HG03139 (cell line): ENCODE measurements around the gene AANAT.
A peak's percentile ranks its signal among the peaks of the same experiment; 100 is the strongest.

Experiments used
- ATAC-seq: cut with Tn5 transposase; IDR thresholded peaks from one replicate; pipeline ENCODE4 v1.9.1; 2021; ENCODE audit not compliant: unreplicated experiment

The AANAT gene

DNA sequence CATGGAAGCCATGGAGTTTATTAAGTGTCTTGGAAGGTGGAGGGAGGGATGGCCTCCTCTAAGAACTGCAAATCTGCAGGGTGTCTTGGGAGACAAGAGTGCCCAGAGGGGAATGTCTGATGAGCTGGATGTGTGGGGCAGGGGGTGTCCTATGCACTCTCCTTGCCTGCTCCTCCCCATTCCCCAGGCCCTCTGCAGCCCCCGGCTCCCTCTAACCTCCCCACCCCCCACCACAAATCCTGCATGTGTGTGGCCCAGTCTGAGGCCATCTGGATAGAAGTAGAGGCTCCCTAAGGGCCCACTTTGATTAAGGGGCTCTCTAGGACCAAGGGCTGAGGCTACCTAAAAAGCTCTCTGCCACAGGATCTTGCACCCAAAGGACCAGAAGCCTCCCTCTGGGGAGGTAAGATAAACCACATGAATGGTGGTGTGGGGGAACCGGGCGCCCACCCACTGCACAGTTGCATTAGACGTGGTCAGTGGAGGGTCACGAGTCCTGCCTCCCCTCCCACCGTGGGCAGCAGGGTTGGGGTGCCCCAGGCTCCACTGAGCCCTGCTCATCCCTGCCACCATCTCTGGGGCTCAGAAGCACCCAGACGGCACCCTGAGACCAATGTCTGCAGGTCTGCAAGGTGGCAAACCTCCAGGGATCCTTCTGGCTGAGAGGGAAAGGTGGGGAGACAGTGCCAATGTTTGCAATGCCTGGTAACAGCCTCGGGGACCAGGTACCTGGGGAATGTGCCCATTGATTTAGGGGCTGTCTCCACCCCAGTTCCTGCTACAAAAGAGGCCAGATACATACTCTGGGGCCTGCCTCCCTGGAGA, 618 bp downstream of the AANAT start:
- ATAC-seq: no peak

DNA sequence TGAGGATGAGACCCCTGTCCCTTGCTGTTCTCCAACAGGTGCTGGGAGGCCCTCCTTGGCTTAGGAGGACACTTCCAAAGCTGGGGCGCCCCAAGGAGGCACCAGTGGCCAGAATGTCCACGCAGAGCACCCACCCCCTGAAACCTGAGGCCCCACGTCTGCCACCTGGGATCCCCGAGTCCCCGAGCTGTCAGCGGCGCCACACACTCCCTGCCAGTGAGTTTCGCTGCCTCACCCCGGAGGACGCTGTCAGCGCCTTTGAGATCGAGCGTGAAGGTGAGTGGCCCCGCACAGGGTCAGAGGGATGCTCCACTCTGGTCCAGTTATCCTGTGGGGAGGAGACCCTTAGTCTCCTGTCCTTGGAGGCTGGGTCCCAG, 1.2 kb downstream of the AANAT start:
- no peak for ATAC-seq

DNA sequence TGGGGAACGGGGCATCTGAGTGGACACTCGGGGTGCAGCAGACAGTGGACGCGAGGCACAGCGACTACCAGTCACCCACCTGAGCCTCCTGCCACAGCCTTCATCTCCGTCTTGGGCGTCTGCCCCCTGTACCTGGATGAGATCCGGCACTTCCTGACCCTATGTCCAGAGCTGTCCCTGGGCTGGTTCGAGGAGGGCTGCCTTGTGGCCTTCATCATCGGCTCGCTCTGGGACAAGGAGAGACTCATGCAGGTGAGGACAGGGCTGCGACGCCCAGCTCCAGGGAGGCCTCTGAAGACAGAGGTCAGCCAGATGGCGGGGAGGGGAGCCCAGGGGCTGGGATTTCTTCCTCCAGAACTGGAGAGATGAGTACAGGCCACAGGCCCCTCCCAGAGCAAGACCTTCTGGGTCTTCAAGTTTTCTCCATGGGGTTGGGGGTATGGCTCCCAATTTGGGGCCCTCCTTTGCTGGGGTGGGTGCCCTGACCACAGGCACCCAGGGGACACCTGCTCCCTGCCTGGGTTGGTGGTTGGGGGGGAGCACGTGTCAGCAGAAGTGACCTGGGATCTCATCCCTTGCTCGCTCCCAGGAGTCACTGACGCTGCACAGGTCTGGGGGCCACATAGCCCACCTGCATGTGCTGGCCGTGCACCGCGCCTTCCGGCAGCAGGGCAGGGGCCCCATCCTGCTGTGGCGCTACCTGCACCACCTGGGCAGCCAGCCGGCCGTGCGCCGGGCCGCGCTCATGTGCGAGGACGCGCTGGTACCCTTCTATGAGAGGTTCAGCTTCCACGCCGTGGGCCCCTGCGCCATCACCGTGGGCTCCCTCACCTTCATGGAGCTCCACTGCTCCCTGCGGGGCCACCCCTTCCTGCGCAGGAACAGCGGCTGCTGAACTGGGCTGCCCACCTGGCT, 1.9 kb downstream of the AANAT start:
- ATAC-seq: no peak

DNA sequence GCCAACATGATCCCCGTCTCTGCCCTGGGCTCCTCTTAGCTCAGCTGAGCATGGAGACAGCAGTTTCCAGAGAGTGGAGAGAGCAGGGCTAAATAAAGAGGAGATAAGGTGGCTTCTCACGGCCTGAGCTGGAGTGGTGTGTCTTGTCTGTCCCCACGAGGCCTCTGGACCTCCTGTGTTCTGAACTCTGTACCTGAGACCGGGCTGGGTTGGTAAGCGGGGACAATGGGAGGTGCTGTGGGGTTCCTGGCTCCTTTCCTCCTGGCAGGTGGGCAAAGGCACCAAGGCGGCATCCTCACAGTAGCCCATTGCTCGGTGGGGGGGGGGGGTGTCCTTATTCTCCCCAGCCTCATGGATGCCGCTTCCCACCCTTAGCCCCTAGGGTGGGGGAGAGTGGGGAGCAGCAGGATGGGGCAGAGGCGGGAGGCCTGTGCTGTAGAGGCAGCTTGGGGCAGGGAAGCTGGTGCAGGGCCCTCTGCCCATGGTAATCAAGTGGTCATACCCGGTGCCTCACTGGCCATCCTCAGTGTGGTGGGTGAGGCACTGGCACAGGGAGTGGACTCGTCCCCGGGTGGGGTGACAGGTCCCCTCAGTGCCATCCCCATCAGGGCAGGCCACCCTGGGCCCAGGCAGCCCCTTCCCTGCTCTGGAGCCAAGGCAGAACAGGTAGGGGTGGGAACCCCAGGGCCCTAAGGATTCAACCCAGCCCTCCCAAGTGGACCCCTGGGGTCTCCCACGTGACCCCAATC, 2.8 kb downstream of the AANAT start:
- ATAC-seq: no peak

DNA sequence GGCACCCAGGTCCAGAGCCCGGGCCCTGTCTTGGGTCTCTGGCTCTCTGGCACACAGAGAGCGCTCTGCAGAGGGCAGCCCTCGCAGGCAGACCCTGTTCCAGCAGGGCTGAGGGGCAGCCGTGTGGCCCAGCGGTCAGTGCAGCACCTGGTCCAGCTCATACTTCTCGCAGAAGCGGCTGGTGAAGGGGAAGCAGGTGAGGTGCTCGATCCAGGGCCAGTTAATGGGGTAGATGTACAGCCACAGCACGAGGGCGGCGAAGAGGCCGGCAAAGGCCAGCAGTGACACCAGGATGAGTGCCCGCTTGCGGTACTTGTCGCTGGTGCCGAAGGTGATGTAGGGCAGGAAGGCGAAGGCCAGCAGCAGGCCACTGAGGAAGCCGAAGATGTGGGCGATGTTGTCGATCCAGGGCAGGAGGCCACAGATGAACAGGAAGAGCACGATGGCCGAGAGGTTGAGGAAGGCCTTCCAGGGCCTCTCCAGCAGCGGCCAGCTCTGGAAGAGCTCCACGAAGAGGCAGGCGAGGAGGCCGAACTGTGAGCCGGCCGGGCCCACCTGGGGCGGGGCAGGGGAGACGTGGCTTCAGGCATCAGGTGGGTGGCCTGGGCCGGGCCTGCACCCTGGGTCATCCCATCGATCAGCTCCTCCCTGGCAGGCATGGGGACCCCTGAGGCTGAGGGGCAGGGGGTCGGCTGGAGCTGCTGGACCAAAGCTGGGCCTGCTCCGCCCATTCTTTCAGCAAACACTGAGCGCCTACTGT, 4.3 kb downstream of the AANAT start:
- no peak for ATAC-seq

DNA sequence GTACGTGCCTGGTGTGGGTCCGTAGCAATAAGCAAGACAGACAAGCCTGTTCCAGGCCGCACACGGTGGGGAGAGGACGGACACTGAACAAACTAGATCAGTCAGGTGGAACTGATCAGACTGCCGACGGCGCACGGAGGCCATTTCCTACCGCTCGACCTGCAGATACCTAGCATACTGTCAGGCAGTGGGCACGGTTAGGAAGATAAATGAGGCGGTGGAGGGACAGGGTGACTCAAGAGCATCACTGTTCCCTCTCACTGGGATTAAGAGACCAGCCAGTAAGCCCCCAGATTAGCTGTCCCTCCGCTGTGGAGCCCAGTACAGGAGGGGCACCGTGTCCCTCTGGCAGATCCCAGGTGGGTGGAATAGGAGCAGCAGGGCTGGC, 4.8 kb downstream of the AANAT start:
- no peak for ATAC-seq

DNA sequence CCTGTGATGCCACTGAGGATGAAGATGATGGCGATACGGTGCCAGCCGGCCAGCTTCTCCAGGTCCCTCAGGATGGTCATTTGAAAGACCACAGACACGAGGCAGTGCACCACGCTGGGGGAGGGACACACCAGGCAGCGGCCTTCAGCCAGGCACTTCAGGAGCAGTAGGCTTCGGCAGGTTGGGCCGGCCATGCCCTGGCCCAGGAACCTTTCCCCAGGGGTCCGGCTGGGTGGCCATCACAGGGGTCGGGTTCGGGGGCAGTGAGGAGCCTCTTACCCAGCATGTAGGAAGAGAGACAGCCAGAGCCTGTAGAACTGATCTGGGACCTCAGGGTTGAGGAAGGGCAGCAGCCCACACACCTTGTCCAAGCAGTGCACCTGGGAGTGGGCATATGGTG, 5.3 kb downstream of the AANAT start:
- no peak for ATAC-seq

DNA sequence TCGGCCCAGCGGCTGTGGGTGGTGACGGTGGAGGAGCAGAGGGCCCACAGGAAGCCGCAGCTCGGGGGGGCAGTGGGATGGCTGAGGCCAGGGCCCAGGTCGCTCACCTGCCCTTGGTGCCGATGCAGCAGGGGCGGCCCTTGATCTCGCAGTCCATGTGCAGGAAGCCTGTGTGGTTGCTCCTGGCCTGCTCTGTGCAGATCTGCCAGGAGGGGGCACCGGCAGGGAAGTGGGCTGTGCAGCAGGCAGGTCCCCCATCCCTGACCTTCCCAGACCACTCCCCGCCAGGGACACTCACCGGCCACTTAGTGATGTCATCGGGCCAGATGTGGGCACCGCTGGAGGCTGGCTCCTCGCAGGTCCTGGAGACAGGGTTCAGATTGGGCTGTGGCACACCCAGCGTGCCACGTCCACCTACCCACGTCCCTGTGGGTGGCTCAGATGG, 6.2 kb downstream of the AANAT start:
- no peak for ATAC-seq

DNA sequence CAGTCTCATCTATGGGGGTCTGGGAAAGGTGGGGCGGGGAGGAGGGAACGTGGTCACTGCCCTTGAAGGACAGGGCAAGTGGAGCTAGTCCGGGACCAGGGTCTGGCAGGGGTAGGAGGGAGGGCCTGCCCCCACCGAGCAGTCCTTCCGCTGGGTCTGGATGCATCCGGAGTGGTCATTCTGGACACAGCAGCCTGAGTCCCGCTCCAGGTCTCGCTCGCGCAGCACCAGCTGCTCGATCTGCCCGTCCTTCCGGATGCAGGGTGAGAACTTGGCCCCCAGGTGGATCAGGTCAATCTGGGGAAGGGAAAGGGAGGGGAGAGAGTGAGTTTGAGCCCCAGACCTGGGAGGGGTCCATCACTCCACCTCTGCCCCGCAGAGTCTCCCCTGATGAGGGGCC, 6.8 kb downstream of the AANAT start:
- ATAC-seq: no peak

DNA sequence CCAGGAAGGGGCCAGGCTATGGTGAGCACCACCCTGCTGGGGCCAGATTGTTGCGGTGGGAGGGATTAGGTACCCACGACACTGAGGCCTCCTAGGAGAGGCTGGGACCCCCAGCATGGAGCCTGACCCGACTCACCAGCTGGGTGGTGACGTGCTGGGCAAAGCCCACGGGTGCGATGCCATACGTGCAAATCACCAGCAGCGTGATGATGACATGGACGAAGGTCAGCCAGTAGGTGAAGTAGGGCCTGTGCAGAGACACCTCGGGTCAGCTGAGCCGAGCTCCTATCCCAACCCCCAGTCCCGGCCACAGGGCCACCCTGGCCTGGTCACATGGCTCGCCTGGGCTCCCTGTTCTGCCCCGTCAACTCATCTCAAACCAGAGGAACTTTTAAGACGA, 7.5 kb downstream of the AANAT start:
- ATAC-seq: no peak

DNA sequence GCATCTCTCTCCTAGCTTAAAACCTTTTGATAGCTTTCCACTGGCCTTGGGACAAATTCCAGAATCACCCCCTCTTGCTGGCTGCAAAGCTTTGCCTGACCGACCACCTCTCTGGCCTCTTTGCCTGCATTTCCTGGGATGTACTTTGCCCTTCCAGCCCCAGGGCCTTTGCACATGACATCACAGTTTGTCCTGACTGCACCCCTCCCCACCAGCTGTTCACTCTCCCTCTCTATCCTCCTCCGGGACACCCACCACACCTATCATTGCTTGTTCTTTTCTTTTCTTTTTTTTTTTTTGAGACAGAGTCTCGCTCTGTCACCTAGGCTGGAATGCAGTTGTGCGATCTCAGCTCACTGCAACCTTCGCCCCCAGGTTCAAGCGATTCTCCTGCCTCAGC, 7.9 kb downstream of the AANAT start:
- ATAC-seq: no peak

DNA sequence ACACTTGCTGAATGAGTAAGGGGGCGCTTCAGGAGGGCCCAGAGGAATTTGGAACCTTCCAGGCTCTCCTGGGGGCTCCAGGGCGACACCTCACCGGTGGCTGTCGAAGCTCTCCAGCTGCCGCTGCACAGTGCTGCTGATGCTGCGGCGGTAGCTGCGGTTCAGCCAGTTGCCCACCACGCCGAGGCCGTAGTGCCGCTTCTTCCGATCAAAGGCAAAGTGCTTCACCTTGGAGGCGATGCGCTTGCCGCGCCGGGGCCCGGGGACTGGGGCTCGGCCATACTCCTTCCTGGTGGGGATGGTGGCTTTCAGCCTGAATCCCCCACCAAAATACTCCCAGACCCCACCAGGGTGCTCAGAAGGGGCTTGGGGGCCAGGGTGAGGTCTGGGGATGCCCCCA, 9.3 kb downstream of the AANAT start:
- ATAC-seq: no peak

DNA sequence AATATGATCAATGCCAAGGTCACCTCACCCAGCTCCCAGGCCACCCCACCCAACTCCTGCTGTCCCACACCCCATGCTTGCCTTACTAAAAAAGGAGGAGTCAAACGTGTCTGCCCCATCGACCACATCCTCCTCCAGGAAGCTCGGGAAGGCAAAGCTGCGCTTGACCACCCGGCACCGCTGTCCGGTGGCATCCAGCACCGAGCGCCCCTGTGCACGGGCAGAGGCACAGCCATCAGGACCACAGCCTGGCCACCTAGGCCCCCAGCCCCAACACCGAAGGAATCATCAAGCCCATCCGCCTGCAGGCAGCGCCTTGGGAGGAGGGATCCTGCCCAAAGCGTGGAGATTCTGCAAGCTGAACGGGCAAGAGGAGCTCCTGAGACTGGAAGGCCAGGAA, 10.2 kb downstream of the AANAT start:
- ATAC-seq: no peak

DNA sequence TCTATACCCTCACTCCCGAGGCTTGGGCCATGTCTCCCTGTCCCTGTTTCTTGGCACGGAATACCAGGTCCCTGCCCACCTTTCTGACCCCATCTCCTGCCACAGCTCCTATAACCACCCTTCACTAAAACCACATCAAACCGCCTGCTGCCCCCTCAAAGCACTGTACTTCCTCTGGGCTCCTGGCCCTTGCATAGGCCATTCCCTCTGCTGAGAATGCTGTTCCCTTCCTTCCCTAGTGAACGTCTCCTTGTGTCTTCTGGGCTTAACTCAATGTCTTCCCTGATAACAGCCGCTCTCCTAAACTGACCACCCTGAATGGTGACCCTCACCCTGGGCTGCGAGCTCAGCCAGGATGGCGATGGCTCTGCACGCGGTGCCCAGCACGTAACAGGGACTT, 10.7 kb downstream of the AANAT start:
- no peak for ATAC-seq

DNA sequence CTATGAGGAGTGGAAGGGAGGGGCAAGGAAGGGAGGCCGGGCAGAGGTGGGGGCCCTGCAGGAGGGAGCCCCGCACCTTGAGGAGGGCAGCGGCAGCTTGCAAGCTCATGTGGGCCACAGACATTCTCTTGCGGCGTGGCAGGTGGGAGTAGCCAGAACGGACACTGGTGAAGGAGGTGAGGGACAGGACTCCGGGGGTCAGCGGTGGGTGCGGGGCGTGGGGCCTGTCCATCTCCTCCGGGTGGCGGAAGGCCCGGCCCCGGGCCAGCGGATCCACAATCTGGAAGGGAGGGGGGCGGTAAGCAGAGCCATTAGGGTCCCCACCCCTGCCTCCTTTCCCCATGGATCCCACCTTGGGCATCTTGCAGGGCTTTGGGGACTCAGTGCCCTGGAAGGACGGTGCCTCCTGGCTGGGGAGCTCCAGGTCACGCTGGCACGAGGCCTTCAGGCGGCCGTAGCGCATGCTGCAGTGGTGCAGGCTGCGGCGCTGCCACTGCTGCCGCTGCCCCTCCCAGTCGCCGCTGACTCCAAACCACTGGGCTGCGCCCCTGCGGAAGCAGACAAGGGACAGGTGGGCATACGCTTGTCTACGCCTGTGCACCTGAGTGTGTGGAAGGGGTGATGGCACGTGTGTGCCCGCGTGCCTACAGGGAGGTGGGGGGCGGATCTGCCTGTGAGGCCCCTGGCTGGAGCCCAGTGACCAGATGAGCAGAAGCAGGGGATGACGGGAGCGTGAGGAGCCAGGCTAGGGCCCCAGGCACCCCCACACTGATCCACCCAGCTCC, 11.5 kb downstream of the AANAT start:
- no peak for ATAC-seq

DNA sequence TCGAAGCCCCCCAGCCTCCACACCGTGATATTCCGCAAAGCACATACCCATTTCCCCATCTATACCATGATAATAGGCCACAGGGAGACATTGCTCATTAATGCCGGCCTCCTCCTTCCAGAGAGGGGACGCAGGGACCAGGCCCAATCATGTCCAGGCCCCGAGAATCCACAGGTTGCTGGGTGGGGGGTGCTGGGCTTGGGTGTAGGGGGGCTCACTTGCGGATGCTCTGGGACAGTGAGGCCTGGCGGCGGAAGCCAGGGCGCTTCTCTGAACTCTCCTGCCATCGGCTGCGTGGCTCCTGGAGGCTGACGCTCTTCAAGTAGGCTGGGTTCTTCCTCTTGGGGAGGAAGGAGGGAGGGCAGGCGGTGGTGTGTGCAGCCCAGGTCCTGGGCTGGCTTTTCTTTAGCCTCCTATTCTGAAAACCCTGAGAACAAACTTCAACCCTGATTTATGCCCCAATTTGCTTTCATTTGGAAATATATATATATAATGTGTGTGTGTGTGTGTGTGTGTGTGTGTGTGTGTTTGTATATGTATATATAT, 12.2 kb downstream of the AANAT start:
- ATAC-seq: no peak

DNA sequence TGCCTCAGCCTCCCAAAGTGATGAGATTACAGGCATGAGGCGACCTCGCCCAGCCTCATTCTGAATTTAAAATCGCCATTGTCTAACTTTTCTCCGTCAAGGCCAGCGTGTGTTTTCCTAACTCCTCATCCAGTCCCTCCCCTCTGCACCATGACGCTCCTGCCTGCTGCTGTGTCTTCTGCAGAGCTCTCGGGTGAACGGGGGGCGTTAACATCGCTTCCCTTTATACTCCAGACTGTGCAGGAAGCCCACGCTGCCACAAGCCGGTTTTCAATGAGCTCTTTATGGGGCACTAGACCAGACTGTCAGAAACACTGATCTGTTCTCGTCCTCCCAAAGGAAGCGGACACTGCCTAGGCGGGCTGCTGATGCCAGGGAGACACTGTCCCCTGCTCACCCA, 13.2 kb downstream of the AANAT start:
- ATAC-seq: peak; percentile 7

DNA sequence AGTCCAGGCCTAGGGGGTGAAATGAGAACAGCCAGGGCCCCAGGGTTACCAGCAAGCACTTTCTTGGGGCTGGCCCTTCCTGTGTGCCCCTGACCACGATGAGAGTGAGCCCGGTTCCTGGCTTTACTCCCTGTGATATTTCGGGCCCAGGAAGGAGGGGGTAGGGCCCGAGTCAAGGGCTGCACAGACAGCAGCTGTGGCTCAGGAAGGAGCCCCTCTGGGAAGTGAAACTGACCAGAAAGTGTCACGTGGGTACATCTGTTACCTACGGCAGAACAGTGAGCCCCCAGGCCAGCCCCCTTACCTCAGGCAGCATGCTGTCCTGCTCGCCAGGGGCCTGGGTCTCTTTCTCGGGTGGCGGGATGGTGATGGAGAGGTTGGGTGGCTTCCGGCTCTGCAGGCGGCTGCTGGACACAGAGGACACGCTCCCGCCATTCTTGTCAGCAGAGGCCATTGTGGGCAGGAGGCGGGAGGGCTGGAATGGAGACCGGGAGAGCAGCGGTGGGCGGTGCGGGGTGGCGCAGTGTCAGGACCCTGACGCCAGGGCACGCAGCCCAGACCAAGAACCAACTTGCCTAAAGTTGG, 13.8 kb downstream of the AANAT start:
- peak; percentile 65 for ATAC-seq

DNA sequence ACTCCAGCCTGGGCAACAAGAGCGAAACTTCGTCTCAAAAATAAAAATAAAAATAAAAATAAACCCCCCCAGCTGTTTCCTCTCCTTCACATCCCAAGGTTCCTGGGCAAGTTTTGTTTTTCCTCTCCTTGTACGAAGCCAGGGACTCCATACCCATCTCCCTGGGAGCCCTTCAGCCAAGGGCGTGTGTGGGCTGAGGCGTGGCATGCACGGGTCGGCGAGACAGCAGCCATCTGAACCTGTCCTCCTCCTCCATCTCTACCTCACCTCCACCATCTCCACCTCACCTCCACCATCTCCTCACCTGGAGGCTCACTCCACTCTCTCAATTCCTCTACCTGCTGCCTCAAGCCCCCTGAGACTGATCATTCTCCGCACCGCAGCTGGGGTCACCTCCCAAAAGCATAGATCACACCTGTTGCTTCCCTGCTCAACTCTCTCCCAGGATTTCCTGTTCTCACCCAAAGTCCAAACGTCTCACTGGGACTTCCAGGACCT, 16.9 kb downstream of the AANAT start:
- no peak for ATAC-seq
